Retinal pigment epithelial cell (primary cell): ENCODE measurements around the gene TXLNA.

Experiments used
- DNase-seq: peaks from one replicate; pipeline ENCODE4 v3.0.0-alpha.2; 2010; ENCODE audit warnings: low read depth
- H3K4me3 ChIP-seq: 2 replicates; pipeline ENCODE4 v1.5.1; 2011; ENCODE audit warnings: mild to moderate bottlenecking, low read length, control low read depth, moderate library complexity
- TF ChIP-seq, protein P1 (sequence below): conservative IDR thresholded peaks from 2 replicates; pipeline ENCODE4 v1.5.1; 2011; ENCODE audit warnings: low read depth, low read length, control low read depth, inconsistent platforms

TXLNA gene

DNA sequence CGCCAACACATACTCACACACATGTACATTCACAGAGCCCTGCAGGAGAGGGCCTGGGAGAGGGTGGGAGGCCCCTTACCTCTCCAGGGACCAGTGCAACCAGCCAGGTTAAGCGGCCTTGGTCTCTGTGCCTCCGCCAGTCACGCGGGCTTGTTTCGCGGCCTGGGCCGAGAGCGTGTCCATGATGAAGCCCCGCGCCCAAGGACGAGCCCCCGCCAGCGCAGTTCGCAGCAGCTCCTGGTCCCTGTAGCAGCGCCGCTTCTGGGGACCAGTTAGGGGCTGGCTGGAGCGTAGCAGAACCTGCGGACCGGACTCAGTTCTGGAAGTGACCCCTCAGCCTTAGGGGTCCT lies 60.3 kb downstream of the TXLNA start:
- peak overlapping the region; percentile 56 for H3K4me3 ChIP-seq
- no peak for DNase-seq
- TF ChIP-seq, protein P1, sequence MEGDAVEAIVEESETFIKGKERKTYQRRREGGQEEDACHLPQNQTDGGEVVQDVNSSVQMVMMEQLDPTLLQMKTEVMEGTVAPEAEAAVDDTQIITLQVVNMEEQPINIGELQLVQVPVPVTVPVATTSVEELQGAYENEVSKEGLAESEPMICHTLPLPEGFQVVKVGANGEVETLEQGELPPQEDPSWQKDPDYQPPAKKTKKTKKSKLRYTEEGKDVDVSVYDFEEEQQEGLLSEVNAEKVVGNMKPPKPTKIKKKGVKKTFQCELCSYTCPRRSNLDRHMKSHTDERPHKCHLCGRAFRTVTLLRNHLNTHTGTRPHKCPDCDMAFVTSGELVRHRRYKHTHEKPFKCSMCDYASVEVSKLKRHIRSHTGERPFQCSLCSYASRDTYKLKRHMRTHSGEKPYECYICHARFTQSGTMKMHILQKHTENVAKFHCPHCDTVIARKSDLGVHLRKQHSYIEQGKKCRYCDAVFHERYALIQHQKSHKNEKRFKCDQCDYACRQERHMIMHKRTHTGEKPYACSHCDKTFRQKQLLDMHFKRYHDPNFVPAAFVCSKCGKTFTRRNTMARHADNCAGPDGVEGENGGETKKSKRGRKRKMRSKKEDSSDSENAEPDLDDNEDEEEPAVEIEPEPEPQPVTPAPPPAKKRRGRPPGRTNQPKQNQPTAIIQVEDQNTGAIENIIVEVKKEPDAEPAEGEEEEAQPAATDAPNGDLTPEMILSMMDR, result no peak

DNA sequence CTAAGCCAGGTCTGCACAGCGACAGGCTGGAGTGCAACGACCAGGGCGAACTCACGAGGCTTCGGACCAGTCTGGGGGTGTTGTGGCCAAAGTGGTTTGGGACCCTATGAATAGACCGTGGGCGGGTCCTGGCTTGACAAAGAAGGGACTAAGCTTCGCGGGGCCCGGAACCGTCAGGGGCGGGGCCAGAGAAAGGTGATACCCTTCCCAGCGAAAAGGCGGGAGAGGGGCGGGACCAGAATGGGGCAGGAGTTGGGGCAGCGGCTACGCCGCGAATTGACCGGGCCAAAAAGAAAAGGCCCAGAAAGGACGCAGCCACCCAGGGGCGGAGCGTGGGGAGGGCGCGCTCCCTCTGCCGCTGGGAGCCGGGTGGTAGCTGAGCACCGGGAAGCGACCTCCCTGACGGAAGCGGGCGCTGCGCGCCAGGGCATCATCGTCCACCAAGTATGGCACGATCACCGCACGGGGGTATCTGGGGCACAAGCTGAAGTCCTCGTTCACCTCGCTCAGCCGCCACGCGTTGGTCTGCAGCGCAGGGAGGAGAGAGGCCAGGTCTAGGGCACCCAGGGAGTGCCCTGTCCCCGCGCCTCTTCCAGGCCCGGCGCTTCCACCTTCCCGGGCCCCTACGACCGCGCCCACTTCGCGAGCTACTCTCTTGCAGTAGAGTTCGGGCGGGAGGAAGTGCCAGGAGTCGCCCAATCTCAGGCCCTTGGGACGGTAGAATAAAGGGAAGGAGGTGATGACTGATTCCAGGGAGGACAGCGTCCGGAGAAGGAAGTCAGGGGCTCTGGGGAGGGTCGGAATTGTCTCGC lies 60.9 kb downstream of the TXLNA start:
- no peak for DNase-seq
- H3K4me3 ChIP-seq, result peak overlapping the region; percentile 56
- TF ChIP-seq, protein P1, result peak; percentile 29

DNA sequence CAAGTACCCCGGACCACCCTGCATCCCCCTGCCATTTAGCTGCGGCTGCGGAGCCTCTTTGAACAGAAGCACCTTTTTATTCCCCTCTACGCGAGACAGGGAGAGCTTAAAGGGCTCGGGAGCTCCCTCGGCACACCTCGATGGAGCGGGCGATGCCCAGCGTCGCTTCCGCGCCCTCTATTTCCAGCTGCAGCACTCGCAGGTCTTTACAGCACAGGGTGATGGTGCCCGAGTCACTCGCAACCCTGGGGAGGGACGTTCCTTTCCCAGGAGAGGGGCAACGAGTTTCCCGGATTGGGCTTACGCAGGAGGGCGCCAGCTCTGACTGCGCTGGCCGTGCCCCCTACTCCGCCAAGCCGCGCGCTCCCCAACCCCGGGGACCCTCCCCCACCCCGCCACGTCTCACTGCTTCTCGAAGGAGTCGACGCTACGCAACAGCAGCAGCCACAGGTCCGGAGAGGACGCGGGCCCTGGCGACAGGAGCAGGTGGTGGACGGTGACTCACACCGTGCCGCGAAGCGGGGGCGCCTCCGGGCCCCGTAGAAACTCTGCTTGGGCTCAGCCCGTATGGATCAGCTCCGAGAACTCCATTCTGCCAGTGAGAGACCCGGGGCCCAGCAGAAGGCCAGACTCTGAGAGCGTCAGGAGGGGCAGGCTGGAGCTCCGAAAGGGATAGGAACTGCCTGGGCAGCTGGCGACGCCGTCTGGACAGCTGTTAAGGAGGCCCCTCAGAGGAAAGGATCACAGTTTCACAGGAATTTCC lies 61.7 kb downstream of the TXLNA start:
- no peak for DNase-seq
- H3K4me3 ChIP-seq, result peak overlapping the region; percentile 56
- TF ChIP-seq, protein P1, result no peak

DNA sequence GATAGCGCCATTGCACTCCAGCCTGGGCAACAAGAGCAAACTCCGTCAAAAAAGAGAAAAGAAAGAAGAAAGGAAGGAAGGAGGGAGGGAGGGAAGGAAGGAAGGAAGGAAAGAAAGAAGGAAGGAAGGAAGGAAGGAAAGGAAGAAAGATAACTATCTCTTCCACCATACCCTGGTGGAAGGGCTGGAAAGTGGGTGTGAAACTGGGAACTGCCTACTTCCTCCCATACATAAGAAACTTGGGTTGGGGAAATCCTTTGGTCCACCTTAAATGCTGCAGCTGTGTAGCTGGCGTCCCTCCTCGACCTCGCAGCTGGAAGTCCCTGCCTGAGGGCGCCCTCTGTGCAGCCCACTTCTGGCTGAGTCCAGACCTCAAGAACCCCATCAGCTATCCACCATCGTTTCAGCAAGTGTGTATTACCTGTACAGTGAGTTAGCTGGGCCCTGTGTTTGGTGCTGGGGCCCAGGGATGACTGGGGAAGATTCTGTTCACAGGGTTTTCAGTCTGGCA lies 62.9 kb downstream of the TXLNA start:
- DNase-seq, result no peak
- TF ChIP-seq, protein P1, result no peak
- H3K4me3 ChIP-seq, result no peak overlapping the region

DNA sequence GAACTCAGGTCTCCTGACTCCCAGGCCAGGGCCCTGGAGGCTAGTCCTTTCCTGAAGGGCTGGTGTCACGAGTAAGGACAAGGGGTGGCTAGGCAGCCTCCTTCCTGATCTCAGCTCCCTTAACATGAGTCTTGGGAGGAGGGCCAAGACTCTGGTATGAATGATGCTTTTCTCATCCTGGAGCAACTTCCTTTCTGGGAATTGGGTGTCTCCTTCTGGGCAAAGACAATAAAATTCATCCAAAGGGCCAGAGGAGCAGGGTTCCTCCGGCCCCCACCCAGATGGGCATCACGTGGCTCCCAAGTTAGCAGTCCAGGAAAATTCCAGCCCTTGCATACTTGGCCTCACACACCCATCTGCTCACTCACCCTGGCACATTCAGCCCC lies 67.4 kb downstream of the TXLNA start, which contains the start of gene FAM167B:
FAM167B (plus strand) TSS at position 335 of the 386 bp plus-strand sequence. CDS start 200 bp downstream, outside the sequence.
- H3K4me3 ChIP-seq, result no peak within 1 kb of the TSS
- TF ChIP-seq, protein P1, result no peak
- DNase-seq, result no peak

DNA sequence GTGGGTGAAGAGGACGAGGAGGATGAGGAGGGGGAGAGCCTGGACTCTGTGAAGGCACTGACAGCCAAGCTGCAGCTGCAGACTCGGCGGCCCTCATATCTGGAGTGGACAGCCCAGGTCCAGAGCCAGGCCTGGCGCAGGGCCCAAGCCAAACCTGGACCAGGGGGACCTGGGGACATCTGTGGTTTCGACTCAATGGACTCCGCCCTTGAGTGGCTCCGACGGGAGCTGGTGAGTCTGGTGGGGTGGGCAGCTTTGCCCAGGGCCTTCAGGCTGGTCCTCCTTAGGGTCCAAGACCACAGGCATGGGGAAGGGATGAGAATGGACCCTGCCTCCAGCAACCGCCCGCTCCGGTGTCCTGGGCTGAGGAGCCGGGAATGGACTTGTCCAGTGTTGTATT lies 68.0 kb downstream of the TXLNA start:
- no peak overlapping the region for H3K4me3 ChIP-seq
- DNase-seq, result no peak
- TF ChIP-seq, protein P1, result no peak
